HG02840 (cell line): ENCODE results near the gene ADAM12.

Experiments
- ATAC-seq: cut with Tn5 transposase; IDR thresholded peaks from one replicate; pipeline ENCODE4 v1.9.1; 2021; ENCODE audit warnings: mild to moderate bottlenecking, moderate library complexity, moderate number of reproducible peaks; ENCODE audit not compliant: unreplicated experiment, low FRiP score

The ADAM12 gene

GRCh38 chr10:126242397-126243260, 145.6 kb downstream of the ADAM12 start:
- ATAC-seq, result no peak

GRCh38 chr10:126240483-126240882, 147.8 kb downstream of the ADAM12 start:
- no peak for ATAC-seq

- ATAC-seq, result no peak
Measured at GRCh38 chr10:126239844-126240243, 148.4 kb downstream of the ADAM12 start.

GRCh38 chr10:126235979-126236851, 152.1 kb downstream of the ADAM12 start:
- ATAC-seq, result no peak

- no peak for ATAC-seq
Measured at GRCh38 chr10:126235091-126235978, 152.9 kb downstream of the ADAM12 start.

- no peak for ATAC-seq
Measured at GRCh38 chr10:126234630-126235029, 153.6 kb downstream of the ADAM12 start.

- no peak for ATAC-seq
Measured at GRCh38 chr10:126233182-126234148, 154.8 kb downstream of the ADAM12 start.

- ATAC-seq, result no peak
Measured at GRCh38 chr10:126230587-126230986, 157.7 kb downstream of the ADAM12 start.

- no peak for ATAC-seq
Measured at GRCh38 chr10:126229686-126230085, 158.6 kb downstream of the ADAM12 start.

GRCh38 chr10:126227762-126228134, 160.5 kb downstream of the ADAM12 start:
- no peak for ATAC-seq

- ATAC-seq, result no peak
Measured at GRCh38 chr10:126226988-126227761, 161.1 kb downstream of the ADAM12 start.

GRCh38 chr10:126226205-126226604, 162.1 kb downstream of the ADAM12 start:
- no peak for ATAC-seq

GRCh38 chr10:126225672-126226008, 162.6 kb downstream of the ADAM12 start:
- ATAC-seq, result no peak

GRCh38 chr10:126224967-126225671, 163.2 kb downstream of the ADAM12 start:
- ATAC-seq, result no peak

- no peak for ATAC-seq
Measured at GRCh38 chr10:126223512-126224067, 164.7 kb downstream of the ADAM12 start.

- no peak for ATAC-seq
Measured at GRCh38 chr10:126222736-126223511, 165.4 kb downstream of the ADAM12 start.

GRCh38 chr10:126221874-126222273, 166.4 kb downstream of the ADAM12 start:
- ATAC-seq, result no peak
